Measurements from ENCODE around the gene CHST7. TPM values are rescaled to one million over a fixed set of nuclear protein-coding genes. Genes with fewer than 3 reads are reported as not detected.

The CHST7 gene
- total RNA-seq, 1 experiment from 2014 or later = 17.1 TPM

GRCh38 chrX:46573892-46574773 is 568 bp downstream of the CHST7 start:
- Histone ChIP-seq H2BK15ac (ENCODE audit: low read depth, low read length) (no peak overlapping the region), H3K56ac (ENCODE audit: insufficient read length, low read depth, low read length) (no peak overlapping the region), H3K4me2 (ENCODE audit: insufficient read depth, insufficient read length, low read length) (peak overlapping the region; percentile 71), H3K18ac (ENCODE audit: insufficient read length, low read depth, low read length) (peak overlapping the region; percentile 7), H3K79me2 (ENCODE audit: insufficient read depth, low read length) (peaks cover 15% of the 10 kb centered on the region; the same call in 1 of the 2 replicates), H3K79me1 (ENCODE audit: insufficient read depth, low read depth, low read length, poor library complexity, severe bottlenecking) (no peaks in the 10 kb centered on the region), H2AFZ (ENCODE audit: low read length) (no peak overlapping the region), H4K20me1 (ENCODE audit: control insufficient read depth, insufficient read depth, insufficient read length) (no peaks in the 10 kb centered on the region), H2AK5ac (ENCODE audit: insufficient read length, low read length) (no peak overlapping the region), H3K23me2 (ENCODE audit: insufficient read length, low read depth, low read length, poor library complexity, severe bottlenecking) (peaks cover 5% of the 10 kb centered on the region), H4K5ac (ENCODE audit: insufficient read length, low read depth, low read length) (no peak overlapping the region), H3K9ac (ENCODE audit: extremely low read depth, insufficient read length, low read length) (no peak overlapping the region), H4K91ac (ENCODE audit: insufficient read length, low read depth, low read length) (no peak overlapping the region), H3K27ac (ENCODE audit: insufficient read length, low read depth, low read length) (no peak overlapping the region), H3K4me1 (ENCODE audit: insufficient read depth, low read length) (no peaks in the 10 kb centered on the region; the same call in 1 of the 2 replicates), H3K27me3 (ENCODE audit: insufficient read depth, low read length) (no peaks in the 10 kb centered on the region; the same call in 1 of the 2 replicates), H2BK5ac (ENCODE audit: insufficient read length, low read length) (no peak overlapping the region), H2BK120ac (ENCODE audit: low read depth, low read length, poor library complexity, severe bottlenecking) (no peak overlapping the region), H3K23ac (ENCODE audit: insufficient read length, low read depth, low read length) (no peak overlapping the region), H2BK12ac (ENCODE audit: insufficient read length, low read depth, low read length) (no peak overlapping the region), H3K14ac (ENCODE audit: insufficient read depth, low read length) (no peak overlapping the region), H3T11ph (ENCODE audit: low read length) (no peak overlapping the region), H3K9me3 (ENCODE audit: control insufficient read depth, low read depth, low read length) (peaks cover 3% of the 10 kb centered on the region), H2BK20ac (ENCODE audit: low read depth, low read length, poor library complexity, severe bottlenecking) (no peak overlapping the region), H3K4ac (ENCODE audit: low read depth, low read length) (no peak overlapping the region), H4K8ac (replicated peaks; ENCODE audit: insufficient read length, low read depth, low read length) (no peak overlapping the region)
- Mint-ChIP-seq H3K4me1 (peaks cover 12 to 21% of the 10 kb centered on the region in 2 experiments), H3K27ac (no peak overlapping the region; a peak in 1 of 7 replicates), H3K36me3 (ENCODE audit: insufficient read depth in 1 of 3, low read depth in 3 of 3) (peaks cover 16 to 35% (median 17%) of the 10 kb centered on the region in 3 experiments; a peak in 6 of 7 replicates), H3K27me3 (ENCODE audit: low read depth) (peaks cover 6% of the 10 kb centered on the region), H3K4me3 (peak overlapping the region; percentile 72 to 82), H3K9me3 (peaks cover 65 to 71% of the 10 kb centered on the region in 2 experiments)
- WGBS (ENCODE audit: extremely low coverage, insufficient read length, low lambda C conversion rate) = no CpG with 5 or more reads among the region's 107 CpGs
- peak; percentile 79 for DNase-seq
- no peak for TF ChIP-seq CTCF (conservative IDR thresholded peaks at IDR 0.05)

Data from H9 (cell line).